Body of pancreas (tissue), 4 donors: Measurements from ENCODE around the gene NPC2. TPM values are rescaled to one million over a fixed set of nuclear protein-coding genes. Genes with fewer than 3 reads are reported as not detected.

Experiments used
- ATAC-seq: fragments of 150-250 bp; one replicate; pipeline ENCODE4 v1.9.1; 2016
- DNase-seq, 4 donors: peaks; one replicate each; pipeline ENCODE4 v3.0.0-alpha.2; 2019
- H3K27ac ChIP-seq, 4 donors: fragments of 200-600 bp; sonication (generic); 1 replicate in 3 of 4; 2 replicates in 1 of 4; pipeline versions ENCODE4 v1.5.1 to v1.6.1; 2016 to 2019; ENCODE audit warnings: mild to moderate bottlenecking in 1 of 4, mixed read lengths in 1 of 4, moderate library complexity in 1 of 4
- H3K27me3 ChIP-seq, 2 donors: fragments of 200-600 bp; sonication (generic); one replicate each; pipeline ENCODE4 v1.6.0; 2016; ENCODE audit warnings: mild to moderate bottlenecking in 1 of 2
- H3K36me3 ChIP-seq, 2 donors: fragments of 200-600 bp; sonication (generic); replicated peaks in 1 of 2; 2 replicates each; pipeline ENCODE4 v1.5.1; 2016; ENCODE audit warnings: low read depth in 2 of 2; ENCODE audit not compliant: insufficient read depth in 1 of 2
- H3K4me1 ChIP-seq: fragments of 200-600 bp; sonication (generic); one replicate; pipeline ENCODE4 v1.6.0; 2016
- H3K4me3 ChIP-seq, 2 donors: fragments of 200-600 bp; sonication (generic); 1 replicate in 1 of 2; 2 replicates in 1 of 2; pipeline ENCODE4 v1.5.1; 2016 to 2019
- H3K9me3 ChIP-seq, 3 donors: fragments of 200-600 bp; sonication (generic); 1 replicate in 2 of 3; 2 replicates in 1 of 3; pipeline ENCODE4 v1.5.1; 2016
- CTCF ChIP-seq, 7 experiments: fragments of 450-650 bp in 4 of 7; fragments of 200-600 bp in 3 of 7; sonication (generic) in 3 of 7; IDR thresholded peaks; one replicate each; pipeline ENCODE4 v1.5.1; 2016 to 2019; ENCODE audit warnings: antibody characterized with exemption in 7 of 7
- POLR2A ChIP-seq, 3 donors: fragments of 450-650 bp; IDR thresholded peaks; one replicate each; pipeline ENCODE4 v1.6.1; 2016; ENCODE audit warnings: antibody characterized with exemption in 3 of 3, mild to moderate bottlenecking in 2 of 3
- WGBS, 2 donors: methylation state at CpG; one replicate each; pipeline ENCODE4 v1.1.5; 2017; 5-methylcytosine and 5-hydroxymethylcytosine counted together
- intact Hi-C: fragments of 100-400 bp; cut with DNase I; formaldehyde crosslinking; loops from one replicate; pipeline ENCODE4 v1.15.1; 2023
- total RNA-seq, 2 donors: library from RNA; depleted of rRNA; stranded (reverse); fragments of >200 nt; gene quantifications; one replicate each; pipeline ENCODE4 v1.1.0, GENCODE V29; 2016

NPC2 gene
- total RNA-seq, 2 donors from 2014 or later = 97.5 to 130 TPM

GRCh38 chr14:74441113-74441512 is 52.0 kb downstream of the NPC2 start:
- TF ChIP-seq POLR2A (IDR thresholded peaks at IDR 0.05) (no peak), CTCF (IDR thresholded peaks at IDR 0.05) (no peak)
- no peaks in the 10 kb centered on the region for H3K36me3 ChIP-seq
- intact Hi-C loops = no loop called here
- ATAC-seq (no peak), DNase-seq (no peak)
- H3K27me3 ChIP-seq = no peaks in the 10 kb centered on the region
- no peak overlapping the region for H3K27ac ChIP-seq
- no peaks in the 10 kb centered on the region for H3K4me1 ChIP-seq
- H3K9me3 ChIP-seq = no peaks in the 10 kb centered on the region
- H3K4me3 ChIP-seq = no peak overlapping the region
- 55 to 56% methylated on average over 3 of the region's 3 CpGs for WGBS, 2 donors

DNA sequence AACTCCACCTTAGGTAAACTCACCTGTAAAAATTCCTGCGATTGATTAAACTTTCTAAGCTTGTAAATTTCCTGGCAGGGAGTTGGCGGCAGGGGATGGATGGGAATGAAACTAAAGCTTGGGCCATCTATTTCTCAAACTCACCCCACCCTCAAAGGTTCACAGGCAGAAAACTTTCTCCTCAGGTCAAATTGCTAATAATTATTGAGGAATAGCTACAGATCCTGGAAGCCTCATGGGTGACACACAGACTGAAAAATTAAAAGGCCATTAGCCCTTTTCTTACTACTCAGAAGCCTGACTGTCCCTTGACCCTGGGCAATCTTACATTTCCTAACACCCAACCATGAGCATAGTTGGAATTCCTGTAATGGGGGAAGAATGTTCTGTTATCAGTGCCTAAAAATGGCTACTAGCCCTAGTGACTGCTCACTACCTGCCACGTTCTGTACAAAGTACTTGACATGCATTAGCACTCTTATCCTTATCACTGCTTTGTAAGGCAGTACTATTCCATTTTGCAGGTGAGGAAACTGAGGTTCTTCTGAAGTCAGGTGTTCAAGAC is 54.7 kb downstream of the NPC2 start:
- WGBS, 2 donors = 41 to 46% methylated on average over 3 of the region's 3 CpGs
- intact Hi-C loops = no loop called here
- DNase-seq (no peak), ATAC-seq (no peak)
- Histone ChIP-seq H3K4me3 (no peak overlapping the region), H3K4me1 (no peaks in the 10 kb centered on the region), H3K36me3 (no peaks in the 10 kb centered on the region), H3K9me3 (no peaks in the 10 kb centered on the region), H3K27me3 (no peaks in the 10 kb centered on the region), H3K27ac (no peak overlapping the region)
- TF ChIP-seq CTCF (IDR thresholded peaks at IDR 0.05) = no peak
- no peak for TF ChIP-seq POLR2A (IDR thresholded peaks at IDR 0.05)

- WGBS, 2 donors = 37 to 42% methylated on average over 3 of the region's 3 CpGs
These were observed 55.5 kb downstream of the NPC2 start for GRCh38 chr14:74437496-74438053.

GRCh38 chr14:74434294-74434693 is 58.8 kb downstream of the NPC2 start:
- no peaks in the 10 kb centered on the region for H3K9me3 ChIP-seq

More at GRCh38 chr14:74437496-74438053, 55.5 kb downstream of the NPC2 start:
- Histone ChIP-seq H3K4me3 (no peak overlapping the region), H3K36me3 (no peaks in the 10 kb centered on the region), H3K27me3 (no peaks in the 10 kb centered on the region), H3K9me3 (no peaks in the 10 kb centered on the region), H3K4me1 (no peaks in the 10 kb centered on the region), H3K27ac (no peak overlapping the region)
- DNase-seq (no peak), ATAC-seq (no peak)
- TF ChIP-seq POLR2A (IDR thresholded peaks at IDR 0.05) (no peak), CTCF (IDR thresholded peaks at IDR 0.05) (no peak)
- intact Hi-C loops = no loop called here

More at GRCh38 chr14:74434294-74434693, 58.8 kb downstream of the NPC2 start:
- Histone ChIP-seq H3K4me3 (no peak overlapping the region), H3K27ac (no peak overlapping the region), H3K36me3 (no peaks in the 10 kb centered on the region), H3K27me3 (no peaks in the 10 kb centered on the region), H3K4me1 (no peaks in the 10 kb centered on the region)
- DNase-seq (no peak), ATAC-seq (no peak)
- intact Hi-C loops = no loop called here
- 25 to 43% methylated on average over 2 of the region's 2 CpGs for WGBS, 2 donors
- TF ChIP-seq POLR2A (IDR thresholded peaks at IDR 0.05) (no peak), CTCF (IDR thresholded peaks at IDR 0.05) (no peak)
